Activated T-helper 17 cell treated with anti-CD3 and anti-CD28 coated beads, Interleukin-2, amount 50 U/mL, for 72 hours (primary cell): ENCODE results near the gene LATS1. TPM values are rescaled to one million over a fixed set of nuclear protein-coding genes. Genes with fewer than 3 reads are reported as not detected.

Experiments used
- ATAC-seq: fragments of 150-1000 bp; cut with Tn5 transposase; replicated peaks from 2 replicates; pipeline ENCODE4 v1.10.0; 2021; ENCODE audit warnings: mild to moderate bottlenecking, moderate library complexity
- H3K27ac Mint-ChIP-seq: one replicate; pipeline ENCODE4 v1.8.0; 2022; ENCODE audit warnings: mixed read lengths
- H3K27me3 Mint-ChIP-seq: one replicate; pipeline ENCODE4 v1.8.0; 2022; ENCODE audit warnings: mixed read lengths
- H3K36me3 Mint-ChIP-seq: one replicate; pipeline ENCODE4 v1.8.0; 2022; ENCODE audit warnings: low read depth, mild to moderate bottlenecking, mixed read lengths
- H3K4me1 Mint-ChIP-seq: one replicate; pipeline ENCODE4 v1.8.0; 2022; ENCODE audit warnings: mixed read lengths
- H3K4me3 Mint-ChIP-seq: one replicate; pipeline ENCODE4 v1.8.0; 2022; ENCODE audit warnings: mild to moderate bottlenecking, mixed read lengths
- H3K9me3 Mint-ChIP-seq: one replicate; pipeline ENCODE4 v1.8.0; 2022; ENCODE audit warnings: mixed read lengths
- total RNA-seq, 2 donors: library from RNA; stranded (reverse); gene quantifications; one replicate each; pipeline ENCODE4 v1.2.3, GENCODE V29; 2022

Gene LATS1
- total RNA-seq, 2 donors from 2014 or later = 21.5 to 27.9 TPM

GRCh38 chr6:149660028-149660427 is 57.9 kb downstream of the LATS1 start:
- ATAC-seq = no peak
- no peaks in the 10 kb centered on the region for H3K9me3 Mint-ChIP-seq
- H3K4me1 Mint-ChIP-seq = no peaks in the 10 kb centered on the region
- no peaks in the 10 kb centered on the region for H3K27me3 Mint-ChIP-seq
- peaks cover 64% of the 10 kb centered on the region for H3K36me3 Mint-ChIP-seq
- H3K4me3 Mint-ChIP-seq = no peak overlapping the region
- no peak overlapping the region for H3K27ac Mint-ChIP-seq

- H3K27me3 Mint-ChIP-seq = no peaks in the 10 kb centered on the region
- peaks cover 41% of the 10 kb centered on the region for H3K36me3 Mint-ChIP-seq
- no peak overlapping the region for H3K4me3 Mint-ChIP-seq
- H3K27ac Mint-ChIP-seq = no peak overlapping the region
- H3K9me3 Mint-ChIP-seq = no peaks in the 10 kb centered on the region
- ATAC-seq = no peak
- H3K4me1 Mint-ChIP-seq = no peaks in the 10 kb centered on the region
Observed at GRCh38 chr6:149657441-149657840, 60.5 kb downstream of the LATS1 start.

GRCh38 chr6:149651056-149651455 is 66.8 kb downstream of the LATS1 start:
- peaks cover 5% of the 10 kb centered on the region for H3K4me1 Mint-ChIP-seq
- no peak for ATAC-seq
- peaks cover 2% of the 10 kb centered on the region for H3K36me3 Mint-ChIP-seq
- H3K27me3 Mint-ChIP-seq = no peaks in the 10 kb centered on the region
- H3K4me3 Mint-ChIP-seq = no peak overlapping the region
- no peak overlapping the region for H3K27ac Mint-ChIP-seq
- H3K9me3 Mint-ChIP-seq = no peaks in the 10 kb centered on the region

- Mint-ChIP-seq H3K9me3 (no peaks in the 10 kb centered on the region), H3K27me3 (no peaks in the 10 kb centered on the region), H3K4me3 (peak within 1 kb of the TSS; percentile 96), H3K4me1 (peaks cover 7% of the 10 kb centered on the region), H3K36me3 (no peaks in the 10 kb centered on the region), H3K27ac (peak within 1 kb of the TSS; percentile 92)
- peak; percentile 98 for ATAC-seq
Observed at GRCh38 chr6:149648148-149649145, 69.5 kb downstream of the LATS1 start, which contains the start of gene KATNA1. Gene KATNA1 (minus strand): TSS chr6:149648714. CDS start chr6:149638547, 10,167 bp downstream.

GRCh38 chr6:149646599-149646998 is 71.3 kb downstream of the LATS1 start:
- no peaks in the 10 kb centered on the region for H3K27me3 Mint-ChIP-seq
- H3K36me3 Mint-ChIP-seq = no peaks in the 10 kb centered on the region
- peaks cover 14% of the 10 kb centered on the region for H3K4me1 Mint-ChIP-seq
- H3K27ac Mint-ChIP-seq = no peak overlapping the region
- H3K4me3 Mint-ChIP-seq = peak overlapping the region; percentile 96
- no peaks in the 10 kb centered on the region for H3K9me3 Mint-ChIP-seq
- ATAC-seq = no peak

- H3K36me3 Mint-ChIP-seq = peaks cover 5% of the 10 kb centered on the region
- peaks cover 14% of the 10 kb centered on the region for H3K4me1 Mint-ChIP-seq
- H3K4me3 Mint-ChIP-seq = no peak overlapping the region
- no peaks in the 10 kb centered on the region for H3K9me3 Mint-ChIP-seq
- H3K27ac Mint-ChIP-seq = peak overlapping the region; percentile 29
- ATAC-seq = no peak
- H3K27me3 Mint-ChIP-seq = no peaks in the 10 kb centered on the region
Observed at GRCh38 chr6:149642829-149643580, 74.9 kb downstream of the LATS1 start.

- no peaks in the 10 kb centered on the region for H3K27me3 Mint-ChIP-seq
- no peak for ATAC-seq
- H3K36me3 Mint-ChIP-seq = peaks cover 43% of the 10 kb centered on the region
- no peak overlapping the region for H3K27ac Mint-ChIP-seq
- H3K4me1 Mint-ChIP-seq = no peaks in the 10 kb centered on the region
- H3K9me3 Mint-ChIP-seq = no peaks in the 10 kb centered on the region
- H3K4me3 Mint-ChIP-seq = no peak overlapping the region
Observed at GRCh38 chr6:149636124-149636523, 81.8 kb downstream of the LATS1 start.

GRCh38 chr6:149634315-149634714 is 83.6 kb downstream of the LATS1 start:
- no peaks in the 10 kb centered on the region for H3K27me3 Mint-ChIP-seq
- H3K27ac Mint-ChIP-seq = no peak overlapping the region
- ATAC-seq = no peak
- H3K36me3 Mint-ChIP-seq = peaks cover 53% of the 10 kb centered on the region
- no peaks in the 10 kb centered on the region for H3K4me1 Mint-ChIP-seq
- no peaks in the 10 kb centered on the region for H3K9me3 Mint-ChIP-seq
- H3K4me3 Mint-ChIP-seq = no peak overlapping the region

GRCh38 chr6:149628875-149629510 is 88.9 kb downstream of the LATS1 start:
- no peaks in the 10 kb centered on the region for H3K4me1 Mint-ChIP-seq
- no peak overlapping the region for H3K4me3 Mint-ChIP-seq
- H3K36me3 Mint-ChIP-seq = peaks cover 57% of the 10 kb centered on the region
- H3K27me3 Mint-ChIP-seq = no peaks in the 10 kb centered on the region
- ATAC-seq = peak; percentile 52
- H3K9me3 Mint-ChIP-seq = no peaks in the 10 kb centered on the region
- H3K27ac Mint-ChIP-seq = peak overlapping the region; percentile 1

- Mint-ChIP-seq H3K9me3 (no peaks in the 10 kb centered on the region), H3K4me3 (no peak overlapping the region), H3K36me3 (peaks cover 66% of the 10 kb centered on the region), H3K27me3 (no peaks in the 10 kb centered on the region), H3K27ac (no peak overlapping the region), H3K4me1 (peaks cover 3% of the 10 kb centered on the region)
- ATAC-seq = no peak
Observed at GRCh38 chr6:149627672-149628071, 90.2 kb downstream of the LATS1 start.

GRCh38 chr6:149615805-149616204 is 102.1 kb downstream of the LATS1 start:
- H3K4me1 Mint-ChIP-seq = peaks cover 9% of the 10 kb centered on the region

GRCh38 chr6:149614337-149614736 is 103.6 kb downstream of the LATS1 start:
- peaks cover 9% of the 10 kb centered on the region for H3K4me1 Mint-ChIP-seq
- peaks cover 76% of the 10 kb centered on the region for H3K36me3 Mint-ChIP-seq
- H3K4me3 Mint-ChIP-seq = no peak overlapping the region
- H3K27ac Mint-ChIP-seq = no peak overlapping the region
- ATAC-seq = no peak
- no peaks in the 10 kb centered on the region for H3K27me3 Mint-ChIP-seq
- H3K9me3 Mint-ChIP-seq = no peaks in the 10 kb centered on the region

More at GRCh38 chr6:149615805-149616204, 102.1 kb downstream of the LATS1 start:
- Mint-ChIP-seq H3K27ac (no peak overlapping the region), H3K27me3 (no peaks in the 10 kb centered on the region), H3K4me3 (no peak overlapping the region), H3K9me3 (no peaks in the 10 kb centered on the region), H3K36me3 (peaks cover 80% of the 10 kb centered on the region)
- no peak for ATAC-seq

GRCh38 chr6:149608381-149608982 is 109.4 kb downstream of the LATS1 start:
- Mint-ChIP-seq H3K27me3 (no peaks in the 10 kb centered on the region), H3K4me3 (no peak overlapping the region), H3K27ac (peak overlapping the region; percentile 61), H3K36me3 (peaks cover 46% of the 10 kb centered on the region), H3K9me3 (no peaks in the 10 kb centered on the region), H3K4me1 (peaks cover 6% of the 10 kb centered on the region)
- ATAC-seq = no peak
